ENCODE measurements around the gene PLCH2.

The PLCH2 gene

GRCh38 chr1:2483026-2483425, 6.9 kb downstream of the PLCH2 start:
- H3K4me3 ChIP-seq (ENCODE audit: low read length), result no peak overlapping the region
- TF ChIP-seq CTCF (conservative IDR thresholded peaks at IDR 0.05; ENCODE audit: low read length), result no peak
- no peak for DNase-seq (ENCODE audit: low read depth)

DNA sequence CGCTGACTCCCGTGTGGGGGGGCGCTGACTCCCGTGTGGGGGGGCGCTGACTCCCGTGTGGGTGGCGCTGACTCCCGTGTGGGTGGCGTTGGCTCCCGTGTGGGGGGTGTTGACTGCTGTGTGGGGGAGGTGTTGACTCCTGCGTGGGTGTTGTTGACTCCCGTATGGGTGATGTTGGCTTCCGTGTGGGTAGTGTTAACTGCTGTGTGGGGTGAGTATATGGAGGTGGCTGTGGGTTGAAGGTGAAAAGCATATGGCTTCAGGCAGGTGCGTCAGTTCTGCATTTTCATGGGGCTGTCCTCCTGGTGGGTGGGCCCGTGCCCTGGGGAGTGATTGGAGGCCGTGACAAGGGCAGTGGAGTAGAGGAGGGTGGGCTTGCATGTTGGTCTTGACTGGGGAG, 7.9 kb downstream of the PLCH2 start:
- no peak for DNase-seq (ENCODE audit: low read depth)
- TF ChIP-seq CTCF (conservative IDR thresholded peaks at IDR 0.05; ENCODE audit: low read length), result no peak
- H3K4me3 ChIP-seq (ENCODE audit: low read length), result no peak overlapping the region

GRCh38 chr1:2486041-2486440, 10.0 kb downstream of the PLCH2 start:
- H3K4me3 ChIP-seq (ENCODE audit: low read length), result no peak overlapping the region
- no peak for DNase-seq (ENCODE audit: low read depth)
- TF ChIP-seq CTCF (conservative IDR thresholded peaks at IDR 0.05; ENCODE audit: low read length), result no peak

DNA sequence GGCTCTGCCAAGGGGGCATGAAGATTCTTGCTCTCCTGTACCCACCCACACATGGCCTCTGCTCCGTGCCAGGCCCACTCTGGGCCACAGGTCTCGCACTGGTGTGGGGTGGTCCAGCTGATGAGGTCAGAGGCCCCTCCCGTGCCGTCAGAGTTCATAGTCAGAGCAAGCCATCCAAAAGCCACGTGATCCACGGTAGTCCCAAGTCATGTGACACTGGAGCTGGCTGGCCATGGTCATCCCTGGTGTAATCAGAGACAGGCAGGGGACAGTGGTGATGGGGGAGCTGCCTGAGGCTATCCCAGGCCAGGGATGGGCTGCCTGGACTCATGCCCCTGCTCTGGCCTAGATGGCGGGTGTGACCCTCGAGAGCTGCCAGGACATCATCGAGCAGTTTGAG, 10.5 kb downstream of the PLCH2 start:
- no peak for TF ChIP-seq CTCF (conservative IDR thresholded peaks at IDR 0.05; ENCODE audit: low read length)
- no peak for DNase-seq (ENCODE audit: low read depth)
- no peak overlapping the region for H3K4me3 ChIP-seq (ENCODE audit: low read length)

DNA sequence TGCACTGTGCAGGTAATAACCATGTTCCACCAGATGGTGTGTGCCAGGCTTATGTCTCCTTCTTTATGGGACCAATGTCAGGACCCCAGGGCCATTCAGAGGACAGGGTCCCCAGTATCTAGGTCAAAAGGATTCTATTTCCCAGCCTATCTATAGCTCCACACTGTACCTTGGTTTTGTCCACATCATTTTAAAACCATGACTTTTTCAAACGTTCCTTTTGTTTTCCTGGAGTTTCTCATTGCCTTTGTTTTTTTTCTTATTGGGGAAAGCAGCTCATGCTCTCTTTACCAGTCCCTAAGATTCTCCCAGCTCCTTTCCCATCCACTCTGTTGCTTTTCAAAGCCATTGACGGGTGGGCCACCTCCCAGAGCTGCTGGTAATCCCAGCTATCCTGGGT, 12.6 kb downstream of the PLCH2 start:
- no peak for TF ChIP-seq CTCF (conservative IDR thresholded peaks at IDR 0.05; ENCODE audit: low read length)
- H3K4me3 ChIP-seq (ENCODE audit: low read length), result no peak overlapping the region
- no peak for DNase-seq (ENCODE audit: low read depth)

DNA sequence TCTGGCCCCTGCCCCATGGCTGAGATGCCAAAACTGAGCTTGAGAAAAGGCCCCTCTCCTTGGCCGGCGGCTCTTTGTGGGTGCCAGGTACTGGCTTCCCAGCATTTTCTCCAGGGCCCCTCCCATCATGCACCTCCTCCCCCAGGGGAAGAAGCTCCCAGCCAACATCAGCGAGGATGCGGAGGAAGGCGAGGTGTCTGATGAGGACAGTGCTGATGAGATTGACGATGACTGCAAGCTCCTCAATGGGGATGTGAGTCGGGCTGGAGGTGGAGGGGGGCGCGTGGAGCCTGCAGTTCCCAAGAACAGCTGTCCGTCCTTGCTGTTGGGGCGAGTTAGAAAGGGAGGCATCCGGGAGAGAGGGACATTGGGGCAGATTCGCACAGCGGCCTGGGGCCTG, 13.5 kb downstream of the PLCH2 start:
- H3K4me3 ChIP-seq (ENCODE audit: low read length), result no peak overlapping the region
- TF ChIP-seq CTCF (conservative IDR thresholded peaks at IDR 0.05; ENCODE audit: low read length), result no peak
- DNase-seq (ENCODE audit: low read depth), result no peak

- no peak overlapping the region for H3K4me3 ChIP-seq (ENCODE audit: low read length)
- DNase-seq (ENCODE audit: low read depth), result no peak
- TF ChIP-seq CTCF (conservative IDR thresholded peaks at IDR 0.05; ENCODE audit: low read length), result no peak
Measured at GRCh38 chr1:2492091-2492490, 16.0 kb downstream of the PLCH2 start.
